ENCODE results near the gene SBF2.
A peak's percentile ranks its signal among the peaks of the same experiment; 100 is the strongest.

The SBF2 gene

DNA sequence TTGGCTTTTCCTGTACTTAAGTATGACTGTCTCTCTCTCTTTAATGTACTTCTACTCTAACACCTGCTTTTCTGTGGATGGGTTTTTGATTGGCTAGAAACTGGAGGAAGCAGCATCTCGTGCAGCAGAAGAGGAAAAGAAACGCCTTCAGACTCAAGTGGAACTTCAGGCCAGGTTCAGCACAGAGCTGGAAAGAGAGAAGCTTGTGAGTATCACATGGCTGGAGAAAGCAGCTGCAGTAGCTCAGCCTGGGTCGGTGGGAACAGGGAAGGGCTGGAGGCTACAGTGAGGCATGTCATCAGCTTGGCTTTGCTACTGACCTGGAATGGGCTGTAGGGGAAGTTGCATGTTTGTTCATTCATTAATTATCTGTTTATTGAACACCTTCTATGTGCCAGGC is 555.9 kb downstream of the SBF2 start:
- H3K4me2 ChIP-seq (ENCODE audit: low read depth, low read length, poor library complexity, severe bottlenecking): no peak overlapping the region
- H3K4me3 ChIP-seq (ENCODE audit: insufficient read depth, low read length, poor library complexity, severe bottlenecking): no peak overlapping the region
- H2AFZ ChIP-seq (ENCODE audit: low read depth, low read length, severe bottlenecking): no peak overlapping the region
- H4K20me1 ChIP-seq (ENCODE audit: low read depth, low read length): peaks cover 21% of the 10 kb centered on the region
- peaks cover 90% of the 10 kb centered on the region for H3K36me3 ChIP-seq (ENCODE audit: low read length)
- peak overlapping the region; percentile 68 for H3K27ac ChIP-seq (ENCODE audit: low read depth, low read length)
- H3K9me2 ChIP-seq (replicated peaks; ENCODE audit: insufficient read depth, low read length): no peaks in the 10 kb centered on the region
- peaks cover 82% of the 10 kb centered on the region for H3K79me2 ChIP-seq (ENCODE audit: insufficient read depth, low read length)
- no peaks in the 10 kb centered on the region for H3K27me3 ChIP-seq (ENCODE audit: low read length)
- 0 out of 2 replicates have a peak overlapping the region, but pooled peaks have one; percentile 3 for H3K9ac ChIP-seq (ENCODE audit: low read length)
- no peak for TF ChIP-seq EZH2phosphoT487 (conservative IDR thresholded peaks at IDR 0.05; ENCODE audit: low read length)
- no peak for TF ChIP-seq CTCF (IDR thresholded peaks at IDR 0.05; ENCODE audit: insufficient read depth, low read length, poor library complexity, severe bottlenecking)
- peaks cover 93% of the 10 kb centered on the region for H3F3A ChIP-seq (ENCODE audit: insufficient read depth)
- no peaks in the 10 kb centered on the region for H3K9me3 ChIP-seq (ENCODE audit: insufficient read depth, low read length)

GRCh38 chr11:9736365-9736764 is 557.7 kb downstream of the SBF2 start:
- Histone ChIP-seq H3K4me3 (ENCODE audit: insufficient read depth, low read length, poor library complexity, severe bottlenecking) (no peak overlapping the region), H3F3A (ENCODE audit: insufficient read depth) (peaks cover 97% of the 10 kb centered on the region), H3K9me2 (replicated peaks; ENCODE audit: insufficient read depth, low read length) (no peaks in the 10 kb centered on the region), H3K27ac (ENCODE audit: low read depth, low read length) (peak overlapping the region; percentile 57), H2AFZ (ENCODE audit: low read depth, low read length, severe bottlenecking) (no peak overlapping the region), H3K9ac (ENCODE audit: low read length) (0 out of 2 replicates have a peak overlapping the region, but pooled peaks have one; percentile 6), H3K36me3 (ENCODE audit: low read length) (peaks cover 95% of the 10 kb centered on the region), H3K9me3 (ENCODE audit: insufficient read depth, low read length) (no peaks in the 10 kb centered on the region), H4K20me1 (ENCODE audit: low read depth, low read length) (peaks cover 24% of the 10 kb centered on the region), H3K79me2 (ENCODE audit: insufficient read depth, low read length) (peaks cover 94% of the 10 kb centered on the region), H3K4me2 (ENCODE audit: low read depth, low read length, poor library complexity, severe bottlenecking) (peak overlapping the region; percentile 1), H3K27me3 (ENCODE audit: low read length) (no peaks in the 10 kb centered on the region)
- TF ChIP-seq CTCF (IDR thresholded peaks at IDR 0.05; ENCODE audit: insufficient read depth, low read length, poor library complexity, severe bottlenecking) (no peak), EZH2phosphoT487 (conservative IDR thresholded peaks at IDR 0.05; ENCODE audit: low read length) (no peak)

- Histone ChIP-seq H3K4me3 (ENCODE audit: insufficient read depth, low read length, poor library complexity, severe bottlenecking) (no peak overlapping the region), H3K9me3 (ENCODE audit: insufficient read depth, low read length) (no peaks in the 10 kb centered on the region), H3F3A (ENCODE audit: insufficient read depth) (peaks cover 97% of the 10 kb centered on the region), H3K9me2 (replicated peaks; ENCODE audit: insufficient read depth, low read length) (no peaks in the 10 kb centered on the region), H4K20me1 (ENCODE audit: low read depth, low read length) (peaks cover 28% of the 10 kb centered on the region), H3K27ac (ENCODE audit: low read depth, low read length) (peak overlapping the region; percentile 57), H3K4me2 (ENCODE audit: low read depth, low read length, poor library complexity, severe bottlenecking) (peak overlapping the region; percentile 1), H3K36me3 (ENCODE audit: low read length) (peaks cover 95% of the 10 kb centered on the region), H3K9ac (ENCODE audit: low read length) (no peak overlapping the region), H3K27me3 (ENCODE audit: low read length) (no peaks in the 10 kb centered on the region), H2AFZ (ENCODE audit: low read depth, low read length, severe bottlenecking) (no peak overlapping the region), H3K79me2 (ENCODE audit: insufficient read depth, low read length) (peaks cover 95% of the 10 kb centered on the region)
- TF ChIP-seq EZH2phosphoT487 (conservative IDR thresholded peaks at IDR 0.05; ENCODE audit: low read length) (no peak), CTCF (IDR thresholded peaks at IDR 0.05; ENCODE audit: insufficient read depth, low read length, poor library complexity, severe bottlenecking) (no peak)
Observed at GRCh38 chr11:9735919-9736318, 558.1 kb downstream of the SBF2 start.

Measured in SU-DHL-6 (cell line).